VCaP (cell line): Measurements from ENCODE around the gene WDR90.

ENCODE experiments used
- H3K27ac ChIP-seq: fragments of 450-650 bp; 2 replicates; pipeline ENCODE4 v1.5.1; 2017
- TF ChIP-seq, protein P1 (sequence below): fragments of 450-650 bp; conservative IDR thresholded peaks from 2 replicates; pipeline ENCODE4 v1.5.1; 2017; ENCODE audit warnings: mild to moderate bottlenecking, moderate library complexity

WDR90 gene

GRCh38 chr16:693364-693763 lies 44.2 kb downstream of the WDR90 start:
- TF ChIP-seq, protein P1, sequence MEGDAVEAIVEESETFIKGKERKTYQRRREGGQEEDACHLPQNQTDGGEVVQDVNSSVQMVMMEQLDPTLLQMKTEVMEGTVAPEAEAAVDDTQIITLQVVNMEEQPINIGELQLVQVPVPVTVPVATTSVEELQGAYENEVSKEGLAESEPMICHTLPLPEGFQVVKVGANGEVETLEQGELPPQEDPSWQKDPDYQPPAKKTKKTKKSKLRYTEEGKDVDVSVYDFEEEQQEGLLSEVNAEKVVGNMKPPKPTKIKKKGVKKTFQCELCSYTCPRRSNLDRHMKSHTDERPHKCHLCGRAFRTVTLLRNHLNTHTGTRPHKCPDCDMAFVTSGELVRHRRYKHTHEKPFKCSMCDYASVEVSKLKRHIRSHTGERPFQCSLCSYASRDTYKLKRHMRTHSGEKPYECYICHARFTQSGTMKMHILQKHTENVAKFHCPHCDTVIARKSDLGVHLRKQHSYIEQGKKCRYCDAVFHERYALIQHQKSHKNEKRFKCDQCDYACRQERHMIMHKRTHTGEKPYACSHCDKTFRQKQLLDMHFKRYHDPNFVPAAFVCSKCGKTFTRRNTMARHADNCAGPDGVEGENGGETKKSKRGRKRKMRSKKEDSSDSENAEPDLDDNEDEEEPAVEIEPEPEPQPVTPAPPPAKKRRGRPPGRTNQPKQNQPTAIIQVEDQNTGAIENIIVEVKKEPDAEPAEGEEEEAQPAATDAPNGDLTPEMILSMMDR, result no peak
- H3K27ac ChIP-seq, result no peak overlapping the region

DNA sequence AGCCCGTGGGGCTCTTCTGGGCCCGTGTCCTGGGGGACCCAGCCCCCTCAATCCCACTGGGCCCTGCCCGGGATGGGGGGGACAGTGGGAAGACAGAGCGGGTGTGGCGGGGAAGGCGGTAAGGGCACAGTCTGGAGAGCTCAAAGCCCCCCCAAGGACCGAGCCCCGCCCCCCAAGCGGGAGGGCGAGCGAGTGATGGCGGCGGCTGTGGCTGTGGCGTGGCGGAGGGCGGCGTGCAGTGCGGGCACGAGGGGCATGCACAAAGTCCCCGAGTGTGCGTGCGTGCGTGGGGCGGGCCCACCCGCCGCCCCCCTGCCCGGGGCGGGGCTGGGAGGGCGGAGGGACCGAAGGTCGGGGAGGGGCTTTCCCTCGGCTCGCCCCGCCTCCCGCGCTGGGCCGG lies 44.6 kb downstream of the WDR90 start:
- TF ChIP-seq, protein P1, result no peak
- no peak overlapping the region for H3K27ac ChIP-seq

DNA sequence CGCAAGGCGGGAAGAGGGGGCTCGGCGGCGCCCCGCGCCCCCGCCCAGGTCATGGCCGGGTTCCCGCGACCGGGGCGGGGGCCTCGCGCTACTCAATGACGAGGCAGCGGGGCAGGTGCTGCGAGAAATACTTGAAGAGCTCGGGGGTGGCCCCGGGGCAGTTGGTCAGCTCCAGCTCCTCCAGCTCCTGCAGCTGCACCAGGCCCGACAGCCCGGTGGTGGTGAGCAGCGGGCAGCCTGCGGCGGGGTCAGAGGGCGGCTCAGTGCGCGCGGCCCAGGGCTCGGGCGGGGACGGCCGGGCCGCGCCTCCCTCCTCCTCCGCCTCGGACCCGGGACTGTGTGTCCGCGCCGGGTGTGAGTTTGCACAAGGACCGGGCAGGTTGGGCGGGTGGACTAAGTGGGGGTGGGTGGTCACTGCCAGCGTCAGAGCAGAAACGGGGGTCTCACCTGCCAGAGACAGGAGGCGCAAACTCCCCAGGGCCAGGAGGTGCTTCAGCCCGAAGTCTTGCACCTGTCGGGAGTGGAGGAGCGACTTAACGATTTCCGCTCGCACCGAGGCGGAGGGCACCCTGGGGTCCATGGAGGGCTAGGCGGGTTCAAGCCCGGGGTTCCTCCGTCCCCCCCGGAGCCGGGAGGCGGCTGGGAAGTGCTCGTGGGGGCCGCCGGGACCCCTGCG lies 45.2 kb downstream of the WDR90 start:
- TF ChIP-seq, protein P1, result no peak
- no peak overlapping the region for H3K27ac ChIP-seq

DNA sequence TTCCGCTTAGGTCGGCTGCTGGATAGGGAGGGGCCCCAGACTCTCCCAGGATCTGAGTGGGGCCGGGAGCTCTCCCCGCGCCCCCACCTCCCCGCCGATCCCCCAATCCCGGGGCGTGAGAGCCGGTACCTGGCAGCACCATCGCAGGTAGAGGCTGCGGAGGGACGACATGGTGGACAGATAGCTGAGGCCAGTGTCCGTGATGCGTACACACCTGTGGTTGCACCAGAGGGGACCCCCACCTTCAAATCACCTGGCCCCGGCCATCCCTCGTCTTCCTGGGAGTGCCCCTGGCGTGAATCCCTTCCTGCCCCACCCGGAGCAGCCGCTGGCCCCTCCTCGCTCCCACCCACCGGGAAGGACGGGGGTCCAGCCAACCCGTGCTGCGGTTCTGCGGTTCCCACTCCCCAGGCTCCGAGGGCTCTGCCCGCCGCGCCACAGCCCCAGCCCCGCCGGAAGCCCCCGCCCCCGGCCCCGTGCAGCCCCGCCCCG lies 45.7 kb downstream of the WDR90 start:
- no peak overlapping the region for H3K27ac ChIP-seq
- TF ChIP-seq, protein P1, result no peak

DNA sequence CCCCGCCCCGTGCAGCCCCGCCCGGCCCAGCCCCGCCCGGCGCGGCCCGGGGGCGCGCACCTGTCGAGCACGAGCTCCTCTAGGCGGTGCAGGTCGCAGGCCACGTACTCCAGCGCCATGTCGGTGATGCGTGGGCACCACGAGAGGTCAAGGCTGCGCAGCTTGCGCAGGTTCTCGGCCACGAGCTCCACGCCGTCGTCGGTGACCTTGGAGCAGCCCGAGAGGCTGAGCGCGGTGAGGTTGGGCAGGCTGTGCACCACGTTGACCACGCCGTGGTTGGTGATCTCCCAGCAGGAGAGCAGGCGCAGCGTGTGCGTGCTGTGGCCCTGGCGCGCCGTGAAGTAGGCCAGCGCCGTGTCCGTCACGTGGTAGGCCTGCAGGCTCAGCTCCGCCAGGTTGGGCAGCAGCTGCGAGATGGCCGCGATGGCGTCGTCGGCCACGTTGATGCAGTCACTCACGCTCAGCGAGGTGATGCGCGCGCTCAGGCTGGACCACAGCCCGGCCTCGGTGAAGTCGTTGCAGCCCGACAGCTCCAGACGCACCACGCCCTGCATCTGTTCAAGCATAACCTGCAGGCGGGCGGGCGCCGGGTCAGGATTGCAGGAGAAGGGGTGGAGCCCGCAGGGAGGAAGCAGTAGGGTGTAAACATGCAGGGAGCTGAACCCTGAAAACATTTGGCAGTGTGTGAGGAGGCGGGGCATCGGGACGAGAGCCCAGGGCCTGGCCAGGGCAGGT lies 46.4 kb downstream of the WDR90 start:
- TF ChIP-seq, protein P1, result no peak
- H3K27ac ChIP-seq, result no peak overlapping the region

DNA sequence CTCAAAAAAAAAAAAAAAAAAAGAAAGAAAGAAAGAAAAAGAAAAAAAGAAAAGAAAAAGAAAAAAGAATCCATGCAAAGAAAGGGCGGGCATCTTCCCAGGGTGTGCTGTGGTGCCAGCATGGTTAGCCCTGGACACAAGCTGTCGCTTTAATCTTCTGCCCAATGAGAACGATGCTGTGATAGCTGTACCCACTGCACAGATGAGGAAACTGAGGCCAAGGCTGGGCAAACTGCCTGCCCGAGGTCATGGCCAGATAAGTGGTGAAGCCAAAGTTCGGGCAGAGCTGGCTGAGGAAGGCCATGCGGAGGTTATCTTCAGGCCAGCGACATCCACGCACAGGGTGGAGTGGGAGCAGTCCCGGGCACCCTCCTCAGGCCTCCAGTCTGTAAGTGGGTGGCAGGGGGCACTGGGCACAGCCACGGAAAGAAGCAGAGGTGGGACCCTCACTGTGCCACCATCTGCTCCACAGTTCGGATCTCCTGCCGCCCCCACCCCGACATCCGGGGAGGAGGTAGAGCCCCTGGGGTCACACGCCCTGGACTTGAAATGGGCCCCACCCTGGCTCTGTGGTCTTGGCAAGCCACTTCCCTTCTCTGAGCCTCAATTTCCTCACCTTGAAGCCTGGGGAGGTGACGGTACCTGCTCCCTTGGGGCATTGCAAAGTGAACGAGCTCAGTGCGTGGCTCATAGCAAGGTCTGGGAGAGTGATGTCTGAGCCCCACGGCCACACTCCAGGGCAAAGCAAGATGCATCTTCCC lies 49.9 kb downstream of the WDR90 start:
- no peak overlapping the region for H3K27ac ChIP-seq
- TF ChIP-seq, protein P1, result no peak
